ENCODE results near the gene UBR1. TPM values are rescaled to one million over a fixed set of nuclear protein-coding genes. Genes with fewer than 3 reads are reported as not detected.
"Not testable (repeated sequence)": the region's sequence is repeated elsewhere in the genome, so short reads cannot be mapped to it uniquely, and the experiment has no call there.

The UBR1 gene
- polyA plus RNA-seq, 2 of the 4 experiments (the other 2 are of a cell fraction): 5.8 to 10.5 TPM

GRCh38 chr15:42893911-42894310 is 211.9 kb downstream of the UBR1 start:
- H3K4me2 ChIP-seq; DNase-seq (ENCODE audit: low read depth in 1 of 2, low spot score in 1 of 2); H3K4me3 ChIP-seq; H3K9me3 ChIP-seq; POLR2A ChIA-PET; FAIRE-seq; CTCF ChIA-PET; ATAC-seq; H3K27ac ChIP-seq: not testable (repeated sequence)
- H3K4me1 ChIP-seq: peaks cover 16% of the 10 kb centered on the region; the same call in 2 of the 3 replicates
- WGBS (ENCODE audit: missing lambda C conversion rate): 94% methylated on average over 1 of the region's 1 CpG

Small RNAs within 50 kb of the gene (small RNA-seq; reads per million reads assigned to genes)
- gene AC068724.2: 0 reads per million in 6 experiments

Other genes starting within 250 kb of the UBR1 start
- 5.3 and 5.6 TPM in 2 replicates for gene TTBK2, start 185.3 kb downstream of the UBR1 start, polyA plus RNA-seq (2011; rRNA removed)
- 1.8 to 2.3 TPM (median 2.0 TPM) in 3 replicates for gene TTBK2, start 185.3 kb downstream of the UBR1 start, polyA plus RNA-seq (2017; fragmentation: RNase III; extraction: RNeasy Plus Mini Kit Qiagen cat#74134 plus additional on column Dnase treatment)
- 7.8 and 9.5 TPM in 2 replicates for gene TMEM62, start 27.5 kb upstream of the UBR1 start, polyA plus RNA-seq (2011; rRNA removed)
- gene TMEM62, start 27.5 kb upstream of the UBR1 start, polyA plus RNA-seq (2017; fragmentation: RNase III; extraction: RNeasy Plus Mini Kit Qiagen cat#74134 plus additional on column Dnase treatment): 6.9 to 7.6 TPM (median 7.5 TPM) in 3 replicates
- gene CCNDBP1, start 79.4 kb upstream of the UBR1 start, polyA plus RNA-seq (2011; rRNA removed): 44.1 and 44.8 TPM in 2 replicates
- gene CCNDBP1, start 79.4 kb upstream of the UBR1 start, polyA plus RNA-seq (2017; fragmentation: RNase III; extraction: RNeasy Plus Mini Kit Qiagen cat#74134 plus additional on column Dnase treatment): 23.3 to 27.9 TPM (median 24.3 TPM) in 3 replicates
- not detected in 2 replicates for gene EPB42, start 115.0 kb upstream of the UBR1 start, polyA plus RNA-seq (2011; rRNA removed)
- gene EPB42, start 115.0 kb upstream of the UBR1 start, polyA plus RNA-seq (2017; fragmentation: RNase III; extraction: RNeasy Plus Mini Kit Qiagen cat#74134 plus additional on column Dnase treatment): not detected in 3 replicates
- gene TGM5, start 160.9 kb upstream of the UBR1 start, polyA plus RNA-seq (2011; rRNA removed): not detected in 2 replicates
- gene TGM5, start 160.9 kb upstream of the UBR1 start, polyA plus RNA-seq (2017; fragmentation: RNase III; extraction: RNeasy Plus Mini Kit Qiagen cat#74134 plus additional on column Dnase treatment): not detected in 3 replicates
- not detected in 2 replicates for gene TGM7, start 196.2 kb upstream of the UBR1 start, polyA plus RNA-seq (2011; rRNA removed)
- gene TGM7, start 196.2 kb upstream of the UBR1 start, polyA plus RNA-seq (2017; fragmentation: RNase III; extraction: RNeasy Plus Mini Kit Qiagen cat#74134 plus additional on column Dnase treatment): not detected in 3 replicates
- 9.7 and 12.8 TPM in 2 replicates for gene LCMT2, start 224.5 kb upstream of the UBR1 start, polyA plus RNA-seq (2011; rRNA removed)
- gene LCMT2, start 224.5 kb upstream of the UBR1 start, polyA plus RNA-seq (2017; fragmentation: RNase III; extraction: RNeasy Plus Mini Kit Qiagen cat#74134 plus additional on column Dnase treatment): 5.9 to 8.3 TPM (median 7.5 TPM) in 3 replicates